ENCODE results near the gene LRRC73.
A peak's percentile ranks its signal among the peaks of the same experiment; 100 is the strongest.
"Not testable (repeated sequence)": the region's sequence is repeated elsewhere in the genome, so short reads cannot be mapped to it uniquely, and the experiment has no call there.

The LRRC73 gene

DNA sequence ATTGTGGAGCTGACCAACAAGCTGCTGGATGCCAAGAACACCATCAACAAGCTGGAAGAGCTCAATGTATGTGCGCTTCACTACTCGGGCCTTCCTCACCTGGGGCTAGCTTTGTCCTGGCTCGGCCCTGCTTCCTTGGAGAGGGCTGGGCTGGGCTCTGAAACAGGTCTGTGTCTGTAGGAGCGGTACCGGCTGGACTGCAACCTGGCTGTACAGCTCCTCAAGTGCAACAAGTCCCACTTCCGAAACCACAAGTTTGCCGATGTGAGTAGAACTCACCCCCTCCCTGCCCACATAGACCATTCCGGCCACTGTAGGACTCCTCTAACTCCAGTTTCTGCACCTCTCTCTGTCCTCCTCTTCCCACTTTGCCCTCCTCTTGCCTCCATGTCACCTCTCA is 6.7 kb downstream of the LRRC73 start:
- TF ChIP-seq, protein P1, sequence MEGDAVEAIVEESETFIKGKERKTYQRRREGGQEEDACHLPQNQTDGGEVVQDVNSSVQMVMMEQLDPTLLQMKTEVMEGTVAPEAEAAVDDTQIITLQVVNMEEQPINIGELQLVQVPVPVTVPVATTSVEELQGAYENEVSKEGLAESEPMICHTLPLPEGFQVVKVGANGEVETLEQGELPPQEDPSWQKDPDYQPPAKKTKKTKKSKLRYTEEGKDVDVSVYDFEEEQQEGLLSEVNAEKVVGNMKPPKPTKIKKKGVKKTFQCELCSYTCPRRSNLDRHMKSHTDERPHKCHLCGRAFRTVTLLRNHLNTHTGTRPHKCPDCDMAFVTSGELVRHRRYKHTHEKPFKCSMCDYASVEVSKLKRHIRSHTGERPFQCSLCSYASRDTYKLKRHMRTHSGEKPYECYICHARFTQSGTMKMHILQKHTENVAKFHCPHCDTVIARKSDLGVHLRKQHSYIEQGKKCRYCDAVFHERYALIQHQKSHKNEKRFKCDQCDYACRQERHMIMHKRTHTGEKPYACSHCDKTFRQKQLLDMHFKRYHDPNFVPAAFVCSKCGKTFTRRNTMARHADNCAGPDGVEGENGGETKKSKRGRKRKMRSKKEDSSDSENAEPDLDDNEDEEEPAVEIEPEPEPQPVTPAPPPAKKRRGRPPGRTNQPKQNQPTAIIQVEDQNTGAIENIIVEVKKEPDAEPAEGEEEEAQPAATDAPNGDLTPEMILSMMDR (IDR thresholded peaks at IDR 0.05) = no peak
- DNase-seq (ENCODE audit: low spot score) = no peak
- no peak overlapping the region for H3K4me3 ChIP-seq
- H3K27ac ChIP-seq = no peak overlapping the region

DNA sequence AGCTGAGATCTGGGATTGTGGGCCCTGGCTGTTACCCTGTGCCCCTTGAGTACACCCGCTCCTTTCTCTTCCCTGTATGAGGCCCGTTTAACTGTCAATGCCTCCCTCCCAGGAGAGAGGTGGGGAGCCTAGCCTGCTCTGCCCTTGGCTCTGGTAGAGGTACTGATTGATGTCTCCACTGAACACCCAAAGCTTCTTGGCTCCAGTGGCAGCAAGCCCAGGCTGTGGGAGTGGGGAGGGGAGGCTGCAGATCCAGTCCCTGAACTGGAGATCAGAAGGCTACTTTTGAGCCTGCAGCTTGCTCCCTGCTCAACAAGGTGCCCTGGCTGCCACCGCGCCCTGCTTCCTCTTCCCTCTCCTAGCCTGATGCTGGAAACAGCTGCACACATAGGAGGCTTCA is 7.5 kb downstream of the LRRC73 start:
- no peak for DNase-seq (ENCODE audit: low spot score)
- H3K4me3 ChIP-seq = no peak overlapping the region
- TF ChIP-seq, protein P1 (IDR thresholded peaks at IDR 0.05) = no peak
- H3K27ac ChIP-seq = no peak overlapping the region

DNA sequence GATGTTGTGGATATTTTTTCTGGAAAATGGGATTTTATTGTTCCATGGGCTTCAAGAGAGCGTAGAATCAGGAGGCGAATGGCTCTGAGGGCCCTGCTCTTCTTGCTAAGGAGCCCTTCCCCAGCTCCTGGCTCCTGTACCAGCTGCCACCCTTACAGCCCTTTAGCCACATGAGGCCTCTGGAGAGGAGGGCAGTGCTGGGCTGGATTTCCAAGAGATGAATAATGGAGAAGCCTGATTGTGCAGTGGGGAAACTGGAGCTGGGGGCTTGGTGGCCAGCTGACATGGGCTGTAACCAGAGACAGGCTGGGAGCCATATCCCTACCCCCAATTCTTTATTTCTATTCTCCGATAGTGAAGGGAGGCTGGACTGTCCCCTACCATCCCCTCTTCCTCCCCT is 9.2 kb downstream of the LRRC73 start:
- TF ChIP-seq, protein P1 (IDR thresholded peaks at IDR 0.05) = no peak
- no peak for DNase-seq (ENCODE audit: low spot score)
- no peak overlapping the region for H3K27ac ChIP-seq
- no peak overlapping the region for H3K4me3 ChIP-seq

DNA sequence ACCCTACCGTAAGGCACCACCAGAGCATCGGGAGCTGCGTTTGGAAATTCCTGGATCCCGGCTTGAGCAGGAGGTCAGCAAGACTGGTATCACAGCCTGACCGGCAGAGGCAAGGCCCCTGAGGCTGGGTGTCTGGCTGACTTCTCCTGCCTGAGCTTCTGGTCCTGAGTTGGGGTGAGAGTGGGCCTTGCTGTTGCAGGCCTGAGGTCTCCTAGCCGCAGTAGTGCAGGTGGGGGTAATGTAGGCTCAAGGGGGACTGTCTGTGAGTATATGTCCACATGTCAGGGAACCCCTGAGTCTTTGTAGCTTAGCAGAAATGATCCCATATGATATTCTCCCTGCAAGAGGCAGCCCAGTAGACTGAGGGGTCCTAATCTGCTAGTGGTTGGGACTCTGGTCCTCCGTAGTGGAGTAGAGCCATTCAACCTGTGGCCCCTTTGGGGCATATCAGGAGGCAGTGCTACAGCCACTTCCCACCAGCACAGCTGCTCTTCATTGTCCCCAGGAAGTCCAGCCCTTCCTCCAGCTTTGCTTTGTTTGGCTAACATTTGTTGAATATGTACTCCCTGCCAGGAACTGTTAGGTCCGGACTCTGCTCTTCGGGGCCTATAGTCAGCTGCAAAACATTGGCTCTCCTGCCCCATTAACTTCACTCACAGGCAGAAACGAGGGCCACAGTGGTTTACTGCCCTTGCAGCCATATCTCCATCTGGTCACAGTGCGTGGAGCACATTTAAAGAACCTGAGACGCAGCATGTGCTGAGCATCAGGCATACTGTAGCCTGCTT is 10.9 kb downstream of the LRRC73 start:
- no peak for DNase-seq (ENCODE audit: low spot score)
- TF ChIP-seq, protein P1 (IDR thresholded peaks at IDR 0.05) = no peak
- Histone ChIP-seq H3K27ac (peak overlapping the region in 1 of 2 donors; percentile 14), H3K4me3 (no peak overlapping the region)

DNA sequence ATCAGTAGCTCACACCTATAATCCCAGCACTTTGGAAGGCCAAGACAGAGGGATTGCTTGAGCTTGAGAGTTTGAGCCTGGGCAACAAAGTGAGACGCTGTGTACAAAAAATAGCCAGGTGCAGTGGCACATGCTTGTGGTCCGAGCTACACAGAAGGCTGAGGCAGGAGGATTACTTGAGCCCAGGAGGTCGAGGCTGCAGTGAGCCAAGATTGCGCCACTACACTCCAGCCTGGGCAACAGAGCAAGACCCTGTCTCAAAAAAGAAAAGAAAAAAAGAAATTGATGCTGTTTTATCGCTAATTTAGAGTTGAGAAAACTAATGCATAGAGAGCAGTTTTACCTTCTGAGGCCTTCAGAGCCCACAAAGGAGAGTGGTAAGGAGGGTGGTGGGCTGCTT is 11.9 kb downstream of the LRRC73 start:
- not testable (repeated sequence) for H3K27ac ChIP-seq; DNase-seq (ENCODE audit: low spot score); H3K4me3 ChIP-seq

DNA sequence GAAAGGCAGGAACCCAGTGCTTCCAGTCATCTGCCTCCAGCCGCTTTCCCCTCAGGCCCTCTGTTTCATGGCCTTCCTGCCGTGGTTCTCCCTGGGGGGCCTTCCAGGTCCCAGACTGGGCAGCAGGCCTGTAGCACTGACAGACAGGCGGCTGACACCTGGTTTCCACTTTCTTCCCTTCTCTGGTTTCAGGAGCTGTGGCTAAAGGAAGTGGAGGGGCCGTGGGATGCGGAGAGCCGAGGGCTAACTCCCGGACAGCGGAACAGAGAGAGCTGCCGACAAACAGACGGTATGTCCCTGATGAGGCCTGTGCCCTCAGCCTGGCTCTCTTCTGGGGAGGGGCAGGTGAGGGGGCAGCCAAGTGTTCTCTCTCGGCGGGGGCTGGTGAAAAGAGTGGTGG is 12.5 kb downstream of the LRRC73 start:
- Histone ChIP-seq H3K4me3 (no peak overlapping the region), H3K27ac (no peak overlapping the region)
- TF ChIP-seq, protein P1 (IDR thresholded peaks at IDR 0.05) = no peak
- no peak for DNase-seq (ENCODE audit: low spot score)

DNA sequence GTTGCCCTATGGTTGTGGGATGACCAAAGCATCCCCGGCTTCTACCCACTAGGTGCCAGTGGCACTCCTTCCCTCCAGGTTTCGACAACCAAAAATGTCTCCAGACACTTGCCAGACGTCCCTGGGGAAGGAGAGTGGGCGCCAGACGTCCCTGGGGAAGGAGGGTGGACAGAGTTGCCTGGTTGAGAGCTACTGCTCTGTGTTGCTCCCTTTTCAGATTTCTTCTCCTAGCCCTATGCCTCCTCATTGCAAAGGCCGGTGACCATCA is 13.1 kb downstream of the LRRC73 start:
- TF ChIP-seq, protein P1 (IDR thresholded peaks at IDR 0.05) = no peak
- H3K27ac ChIP-seq = peak overlapping the region in 1 of 2 donors; percentile 26

More for the DNA sequence above, 13.1 kb downstream of the LRRC73 start:
- no peak overlapping the region for H3K4me3 ChIP-seq
- DNase-seq (ENCODE audit: low spot score) = no peak

Measured in coronary artery (tissue), 2 donors.